ENCODE measurements around the gene OTOL1. TPM values are rescaled to one million over a fixed set of nuclear protein-coding genes. Genes with fewer than 3 reads are reported as not detected.

The OTOL1 gene
- total and polyA plus RNA-seq, 2 experiments from 2014 or later, result not detected

GRCh38 chr3:161510510-161511260 is 14.1 kb downstream of the OTOL1 start:
- no peaks in the 10 kb centered on the region for H3K9me3 ChIP-seq (ENCODE audit: low read depth)
- H4K20me1 ChIP-seq (ENCODE audit: insufficient read depth), result no peaks in the 10 kb centered on the region
- no peak overlapping the region for H3K4me2 ChIP-seq (ENCODE audit: unreplicated experiment)
- TF ChIP-seq EZH2 (IDR thresholded peaks at IDR 0.05; ENCODE audit: insufficient read depth, poor library complexity, severe bottlenecking) (no peak), EZH2phosphoT487 (IDR thresholded peaks at IDR 0.05; ENCODE audit: insufficient read depth, low read depth) (no peak)
- no peaks in the 10 kb centered on the region for H3K79me2 ChIP-seq (ENCODE audit: insufficient read depth)
- no peak for DNase-seq
- no peaks in the 10 kb centered on the region for H3F3A ChIP-seq (ENCODE audit: insufficient read depth)
- no peaks in the 10 kb centered on the region for H3K4me1 ChIP-seq (ENCODE audit: insufficient read depth)
- H3K4me3 ChIP-seq, result no peak overlapping the region
- H3K9ac ChIP-seq, result no peak overlapping the region
- H3K27ac ChIP-seq, result no peak overlapping the region
- in situ Hi-C loops (cut with MboI), result no loop called here
- WGBS, 2 experiments (ENCODE audit: low coverage in 1 of 2, low lambda C conversion rate in 2 of 2, missing lambda C conversion rate in 2 of 2), result 43 to 50% methylated on average over 6 of the region's 6 CpGs
- no peaks in the 10 kb centered on the region for H3K36me3 ChIP-seq (ENCODE audit: low read depth)
- H3K27me3 ChIP-seq (replicated peaks; ENCODE audit: insufficient read depth), result no peaks in the 10 kb centered on the region
- no peaks in the 10 kb centered on the region for H3K9me2 ChIP-seq (ENCODE audit: insufficient read depth)
- H2AFZ ChIP-seq, result no peak overlapping the region

DNA sequence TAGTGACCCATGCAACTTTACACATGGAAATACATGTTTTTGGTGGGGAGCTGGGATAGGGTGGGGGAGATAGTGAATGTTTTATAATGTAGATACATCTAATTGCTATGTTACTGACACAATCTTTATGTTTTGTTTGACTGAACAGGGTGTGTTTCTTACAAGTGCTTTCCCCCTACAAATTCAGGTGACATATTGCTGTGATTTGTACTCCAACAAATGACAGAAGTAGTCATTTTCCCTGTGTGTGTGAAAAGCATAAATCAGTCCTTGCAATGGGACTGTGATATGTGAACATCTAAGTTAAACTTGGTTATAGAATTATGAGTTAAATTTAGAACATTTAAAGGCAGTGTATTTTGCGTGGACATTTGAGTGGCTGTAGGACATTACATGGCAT is 27.3 kb downstream of the OTOL1 start:
- TF ChIP-seq EZH2phosphoT487 (IDR thresholded peaks at IDR 0.05; ENCODE audit: insufficient read depth, low read depth), result no peak
- TF ChIP-seq EZH2 (IDR thresholded peaks at IDR 0.05; ENCODE audit: insufficient read depth, poor library complexity, severe bottlenecking), result no peak
- WGBS, 2 experiments (ENCODE audit: low coverage in 1 of 2, low lambda C conversion rate in 2 of 2, missing lambda C conversion rate in 2 of 2), result 46 to 71% methylated on average over 1 of the region's 1 CpG

GRCh38 chr3:161531930-161532329 is 35.3 kb downstream of the OTOL1 start:
- WGBS, 2 experiments (ENCODE audit: low coverage in 1 of 2, low lambda C conversion rate in 2 of 2, missing lambda C conversion rate in 2 of 2), result 11 to 13% methylated on average over 1 of the region's 1 CpG
- no peak overlapping the region for H3K27ac ChIP-seq
- H3K27me3 ChIP-seq (replicated peaks; ENCODE audit: insufficient read depth), result no peaks in the 10 kb centered on the region

More for the DNA sequence above, 27.3 kb downstream of the OTOL1 start:
- no peak overlapping the region for H3K27ac ChIP-seq
- H3K9ac ChIP-seq, result no peak overlapping the region
- no peak overlapping the region for H2AFZ ChIP-seq
- DNase-seq, result no peak
- no peaks in the 10 kb centered on the region for H3K36me3 ChIP-seq (ENCODE audit: low read depth)
- no peaks in the 10 kb centered on the region for H3K79me2 ChIP-seq (ENCODE audit: insufficient read depth)
- in situ Hi-C loops (cut with MboI), result no loop called here
- H3K4me2 ChIP-seq (ENCODE audit: unreplicated experiment), result no peak overlapping the region
- no peaks in the 10 kb centered on the region for H3K9me2 ChIP-seq (ENCODE audit: insufficient read depth)
- no peaks in the 10 kb centered on the region for H3K9me3 ChIP-seq (ENCODE audit: low read depth)
- H4K20me1 ChIP-seq (ENCODE audit: insufficient read depth), result no peaks in the 10 kb centered on the region
- no peaks in the 10 kb centered on the region for H3K27me3 ChIP-seq (replicated peaks; ENCODE audit: insufficient read depth)
- no peaks in the 10 kb centered on the region for H3K4me1 ChIP-seq (ENCODE audit: insufficient read depth)
- no peaks in the 10 kb centered on the region for H3F3A ChIP-seq (ENCODE audit: insufficient read depth)
- no peak overlapping the region for H3K4me3 ChIP-seq

GRCh38 chr3:161540594-161540993 is 44.0 kb downstream of the OTOL1 start:
- TF ChIP-seq EZH2 (IDR thresholded peaks at IDR 0.05; ENCODE audit: insufficient read depth, poor library complexity, severe bottlenecking) (no peak), EZH2phosphoT487 (IDR thresholded peaks at IDR 0.05; ENCODE audit: insufficient read depth, low read depth) (no peak)
- Histone ChIP-seq H3K9me3 (ENCODE audit: low read depth) (no peaks in the 10 kb centered on the region), H3K27ac (no peak overlapping the region), H4K20me1 (ENCODE audit: insufficient read depth) (no peaks in the 10 kb centered on the region), H3K79me2 (ENCODE audit: insufficient read depth) (no peaks in the 10 kb centered on the region), H3F3A (ENCODE audit: insufficient read depth) (no peaks in the 10 kb centered on the region), H2AFZ (no peak overlapping the region), H3K9ac (no peak overlapping the region), H3K4me2 (ENCODE audit: unreplicated experiment) (no peak overlapping the region), H3K4me3 (no peak overlapping the region), H3K4me1 (ENCODE audit: insufficient read depth) (no peaks in the 10 kb centered on the region), H3K9me2 (ENCODE audit: insufficient read depth) (no peaks in the 10 kb centered on the region), H3K36me3 (ENCODE audit: low read depth) (no peaks in the 10 kb centered on the region), H3K27me3 (replicated peaks; ENCODE audit: insufficient read depth) (no peaks in the 10 kb centered on the region)
- WGBS, 2 experiments (ENCODE audit: low coverage in 1 of 2, low lambda C conversion rate in 2 of 2, missing lambda C conversion rate in 2 of 2), result 29% methylated on average over 1 of the region's 1 CpG
- DNase-seq, result no peak
- in situ Hi-C loops (cut with MboI), result no loop called here

More at GRCh38 chr3:161531930-161532329, 35.3 kb downstream of the OTOL1 start:
- Histone ChIP-seq H3K9ac (no peak overlapping the region), H3K4me1 (ENCODE audit: insufficient read depth) (no peaks in the 10 kb centered on the region), H3K9me2 (ENCODE audit: insufficient read depth) (no peaks in the 10 kb centered on the region), H4K20me1 (ENCODE audit: insufficient read depth) (no peaks in the 10 kb centered on the region), H2AFZ (no peak overlapping the region), H3K4me3 (no peak overlapping the region), H3K9me3 (ENCODE audit: low read depth) (no peaks in the 10 kb centered on the region), H3F3A (ENCODE audit: insufficient read depth) (no peaks in the 10 kb centered on the region), H3K4me2 (ENCODE audit: unreplicated experiment) (no peak overlapping the region), H3K36me3 (ENCODE audit: low read depth) (no peaks in the 10 kb centered on the region), H3K79me2 (ENCODE audit: insufficient read depth) (no peaks in the 10 kb centered on the region)
- in situ Hi-C loops (cut with MboI), result no loop called here
- DNase-seq, result no peak
- no peak for TF ChIP-seq EZH2phosphoT487 (IDR thresholded peaks at IDR 0.05; ENCODE audit: insufficient read depth, low read depth)
- no peak for TF ChIP-seq EZH2 (IDR thresholded peaks at IDR 0.05; ENCODE audit: insufficient read depth, poor library complexity, severe bottlenecking)

Measured in GM23248 (cell line).